ENCODE results near the gene BCL2L2. TPM values are rescaled to one million over a fixed set of nuclear protein-coding genes. Genes with fewer than 3 reads are reported as not detected.

BCL2L2 gene
- total and polyA plus RNA-seq, 2 donors: 5.5 to 20.6 TPM

DNA sequence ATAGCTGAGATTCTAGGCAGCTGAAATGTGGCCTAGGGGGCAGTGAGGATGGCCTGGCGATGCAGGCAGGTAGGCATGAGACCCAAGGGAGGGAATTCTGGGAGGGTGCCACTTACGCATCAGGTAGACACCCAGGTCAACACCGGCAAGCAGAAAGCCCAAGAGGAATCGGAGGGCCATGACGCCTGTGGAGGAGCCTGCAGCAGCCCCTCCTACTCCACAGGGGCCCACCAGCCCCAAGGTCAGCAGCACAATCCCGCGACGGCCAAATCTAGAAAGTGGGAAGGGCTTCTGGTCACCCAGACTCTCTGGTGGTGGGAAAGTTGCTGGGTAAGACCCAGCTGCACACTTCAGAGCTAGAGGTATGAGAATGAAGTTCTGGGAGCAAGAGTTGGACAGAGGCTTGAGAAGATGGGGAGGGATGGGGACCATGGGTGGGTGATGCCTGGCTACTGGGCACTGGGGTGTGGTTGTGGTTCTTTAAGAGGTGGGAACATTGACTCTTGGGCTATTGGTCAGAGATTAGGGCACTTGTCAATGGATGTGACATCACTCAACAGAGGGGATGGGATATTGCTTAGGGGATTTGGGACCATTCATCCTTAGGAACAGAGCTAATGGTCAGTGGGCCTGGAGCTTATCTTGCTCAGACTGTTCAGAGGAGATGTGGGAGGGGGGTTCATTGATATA lies 42.7 kb downstream of the BCL2L2 start:
- H3K4me3 ChIP-seq (ENCODE audit: low read length in 2 of 2): no peak overlapping the region
- H3K27ac ChIP-seq (ENCODE audit: low read depth in 1 of 2, low read length in 1 of 2): no peak overlapping the region
- H3K9me3 ChIP-seq (ENCODE audit: control insufficient read depth in 2 of 2, insufficient read depth in 1 of 2, low read length in 1 of 2): peaks cover 0 to 1% of the 10 kb centered on the region in 2 donors
- H3K36me3 ChIP-seq (ENCODE audit: control insufficient read depth in 2 of 2, insufficient read depth in 2 of 2, low read length in 1 of 2): no peaks in the 10 kb centered on the region
- peaks cover 0 to 4% of the 10 kb centered on the region in 2 donors for H3K4me1 ChIP-seq (ENCODE audit: control insufficient read depth in 2 of 2, insufficient read depth in 2 of 2, low read length in 2 of 2)
- 95% methylated on average over 8 of the region's 8 CpGs for WGBS
- DNase-seq (ENCODE audit: low read depth in 6 of 9, low spot score in 9 of 9): no peak
- peaks cover 32 to 49% of the 10 kb centered on the region in 2 donors for H3K27me3 ChIP-seq (ENCODE audit: control insufficient read depth in 2 of 2, insufficient read depth in 1 of 2, low read length in 1 of 2)

DNA sequence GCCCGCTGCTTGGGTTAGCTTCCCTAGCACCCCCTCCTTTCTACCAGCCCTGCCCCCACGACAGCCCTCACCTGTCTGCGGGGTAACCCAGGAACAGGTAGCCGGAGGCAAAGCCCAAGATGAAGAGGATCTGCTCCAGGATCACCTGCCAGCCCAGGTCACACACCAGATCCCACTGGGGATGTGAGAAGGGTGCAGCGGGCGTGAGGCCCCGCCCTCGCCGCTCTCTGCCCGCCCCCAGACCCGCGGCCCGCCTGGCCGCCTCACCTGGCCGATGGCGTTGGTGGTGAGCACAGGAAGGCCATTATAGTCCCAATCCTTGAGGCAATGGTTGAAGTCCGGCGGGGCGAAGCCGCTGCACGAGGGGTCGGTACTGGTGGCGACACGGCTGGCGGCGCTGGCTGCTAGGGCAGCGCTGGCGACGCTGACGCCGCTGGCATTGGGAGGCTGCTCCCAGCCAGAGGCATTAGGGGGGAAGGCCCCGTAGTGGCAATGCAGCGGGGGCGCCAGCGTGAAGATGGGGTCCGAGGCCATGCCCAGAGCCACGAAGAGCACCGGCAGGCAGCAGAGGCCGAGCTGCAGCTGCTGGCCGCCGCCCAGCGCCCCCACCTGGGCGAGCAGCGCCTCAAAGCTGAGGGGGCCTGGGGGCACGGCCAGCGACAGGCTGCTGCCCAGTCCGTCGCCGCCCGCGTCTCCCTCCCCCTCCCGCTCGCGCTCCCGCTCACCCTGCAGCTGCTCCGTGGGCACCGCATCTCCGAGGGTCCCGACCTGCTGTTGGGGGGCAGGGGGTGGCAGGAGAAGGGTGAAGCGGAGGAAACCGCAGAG lies 45.3 kb downstream of the BCL2L2 start:
- H3K4me1 ChIP-seq (ENCODE audit: control insufficient read depth in 2 of 2, insufficient read depth in 2 of 2, low read length in 2 of 2): peaks cover 0 to 4% of the 10 kb centered on the region in 2 donors
- H3K4me3 ChIP-seq (ENCODE audit: low read length in 2 of 2): peak overlapping the region; percentile 29 to 51
- peaks cover 41 to 66% of the 10 kb centered on the region in 2 donors for H3K27me3 ChIP-seq (ENCODE audit: control insufficient read depth in 2 of 2, insufficient read depth in 1 of 2, low read length in 1 of 2)
- WGBS: 18% methylated on average over 61 of the region's 61 CpGs
- H3K9me3 ChIP-seq (ENCODE audit: control insufficient read depth in 2 of 2, insufficient read depth in 1 of 2, low read length in 1 of 2): peaks cover 0 to 1% of the 10 kb centered on the region in 2 donors
- no peak for DNase-seq (ENCODE audit: low read depth in 6 of 9, low spot score in 9 of 9)
- no peak overlapping the region for H3K27ac ChIP-seq (ENCODE audit: low read depth in 1 of 2, low read length in 1 of 2)
- no peaks in the 10 kb centered on the region for H3K36me3 ChIP-seq (ENCODE audit: control insufficient read depth in 2 of 2, insufficient read depth in 2 of 2, low read length in 1 of 2)

DNA sequence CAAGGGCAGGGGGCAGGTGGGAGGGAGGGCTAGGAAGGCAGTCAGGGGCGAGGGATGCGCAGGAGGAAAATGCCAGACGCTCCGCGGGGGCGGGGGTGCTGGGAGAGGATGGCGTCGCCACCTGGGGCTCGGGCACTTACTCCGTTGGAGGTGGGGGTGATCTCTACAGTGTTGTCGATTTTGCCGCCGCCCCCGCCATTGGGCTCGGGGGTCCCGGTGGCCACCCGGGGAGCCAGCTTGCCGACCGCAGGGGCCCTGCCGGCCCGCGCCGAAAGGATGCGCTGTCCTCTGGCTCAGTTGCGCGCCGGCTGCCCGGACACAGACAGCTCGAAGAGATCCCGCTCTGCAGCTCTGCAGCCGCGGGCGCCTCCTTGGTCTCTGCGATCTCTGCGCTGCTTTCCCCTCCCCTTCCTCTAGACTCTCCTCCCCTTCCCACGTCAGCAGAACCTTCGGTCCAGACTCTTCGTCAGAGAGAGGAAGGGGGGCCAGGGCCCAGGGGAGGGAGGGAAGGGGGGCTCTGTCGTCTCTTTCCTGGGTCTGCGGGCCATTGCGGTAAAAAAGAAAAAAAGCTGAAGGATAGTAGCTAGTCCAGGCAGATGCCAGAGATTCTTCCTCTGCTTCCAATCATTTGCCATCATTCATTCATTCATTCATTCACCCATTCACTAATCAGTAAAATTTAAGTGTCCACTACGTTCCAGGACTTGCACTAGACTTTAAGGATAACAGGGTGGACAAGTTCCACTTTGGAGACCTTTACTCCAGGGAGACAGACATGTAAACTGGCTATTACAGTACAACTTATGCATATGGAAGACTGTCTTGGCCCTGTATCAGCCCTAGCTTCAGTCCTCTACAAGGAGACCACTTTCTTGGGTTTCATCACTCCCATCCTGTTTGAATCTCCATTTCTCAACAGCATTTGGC lies 46.1 kb downstream of the BCL2L2 start, which contains the start of gene SLC22A17:
Gene SLC22A17, minus strand, starts transcription at position 382 of the 927 bp plus-strand sequence.
- H3K27ac ChIP-seq (ENCODE audit: low read depth in 1 of 2, low read length in 1 of 2): no peak within 1 kb of the TSS
- H3K4me3 ChIP-seq (ENCODE audit: low read length in 2 of 2): peak within 1 kb of the TSS; percentile 29 to 51
- H3K4me1 ChIP-seq (ENCODE audit: control insufficient read depth in 2 of 2, insufficient read depth in 2 of 2, low read length in 2 of 2): peaks cover 0 to 4% of the 10 kb centered on the region in 2 donors
- H3K27me3 ChIP-seq (ENCODE audit: control insufficient read depth in 2 of 2, insufficient read depth in 1 of 2, low read length in 1 of 2): peaks cover 41 to 72% of the 10 kb centered on the region in 2 donors
- peak in 6 of 9 donors; percentile 9 to 48 (median 14) for DNase-seq (ENCODE audit: low read depth in 6 of 9, low spot score in 9 of 9)
- no peaks in the 10 kb centered on the region for H3K36me3 ChIP-seq (ENCODE audit: control insufficient read depth in 2 of 2, insufficient read depth in 2 of 2, low read length in 1 of 2)
- peaks cover 0 to 1% of the 10 kb centered on the region in 2 donors for H3K9me3 ChIP-seq (ENCODE audit: control insufficient read depth in 2 of 2, insufficient read depth in 1 of 2, low read length in 1 of 2)
- 2% methylated on average over 42 of the region's 42 CpGs for WGBS

DNA sequence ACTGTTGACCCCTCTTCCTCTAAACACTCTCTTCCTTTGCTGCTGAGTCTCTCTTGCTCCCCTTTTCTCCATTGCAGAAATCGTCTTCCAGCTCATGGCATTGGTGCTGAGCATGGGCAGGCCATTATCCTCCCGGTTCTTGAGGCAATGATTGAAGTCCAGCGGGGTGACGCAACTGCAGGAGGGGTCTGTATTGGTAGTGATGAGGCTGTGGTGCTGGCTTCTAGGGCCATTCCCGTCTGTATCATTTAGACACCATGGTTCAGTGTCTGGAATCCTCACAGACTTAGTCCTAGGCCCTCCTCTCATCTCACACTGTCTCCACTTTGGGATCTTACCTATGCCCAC lies 46.8 kb downstream of the BCL2L2 start:
- Histone ChIP-seq H3K9me3 (ENCODE audit: control insufficient read depth in 2 of 2, insufficient read depth in 1 of 2, low read length in 1 of 2) (peaks cover 0 to 1% of the 10 kb centered on the region in 2 donors), H3K27me3 (ENCODE audit: control insufficient read depth in 2 of 2, insufficient read depth in 1 of 2, low read length in 1 of 2) (peaks cover 41 to 72% of the 10 kb centered on the region in 2 donors), H3K36me3 (ENCODE audit: control insufficient read depth in 2 of 2, insufficient read depth in 2 of 2, low read length in 1 of 2) (no peaks in the 10 kb centered on the region), H3K27ac (ENCODE audit: low read depth in 1 of 2, low read length in 1 of 2) (no peak overlapping the region), H3K4me3 (ENCODE audit: low read length in 2 of 2) (no peak overlapping the region), H3K4me1 (ENCODE audit: control insufficient read depth in 2 of 2, insufficient read depth in 2 of 2, low read length in 2 of 2) (peaks cover 0 to 4% of the 10 kb centered on the region in 2 donors)
- no peak for DNase-seq (ENCODE audit: low read depth in 6 of 9, low spot score in 9 of 9)
- 87% methylated on average over 5 of the region's 5 CpGs for WGBS

DNA sequence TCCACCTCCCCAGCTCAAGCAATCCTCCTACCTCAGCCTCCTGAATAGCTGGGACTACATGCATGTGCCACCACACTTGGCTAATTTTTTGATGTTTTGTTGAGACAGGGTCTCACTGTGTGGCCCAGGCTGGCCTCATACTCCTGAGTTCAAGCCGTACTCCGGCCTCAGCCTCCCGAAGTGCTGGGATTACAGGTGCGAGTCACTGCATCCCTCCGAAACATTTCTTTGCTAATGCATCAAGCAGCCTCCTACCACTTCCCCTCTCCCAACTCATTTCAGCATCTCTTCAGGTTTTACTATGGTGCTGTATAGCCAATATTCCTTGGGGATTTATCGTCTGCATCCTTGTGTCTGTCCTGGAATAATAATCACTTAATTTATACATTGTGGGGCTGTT lies 48.4 kb downstream of the BCL2L2 start:
- no peak for DNase-seq (ENCODE audit: low read depth in 6 of 9, low spot score in 9 of 9)
- Histone ChIP-seq H3K4me1 (ENCODE audit: control insufficient read depth in 2 of 2, insufficient read depth in 2 of 2, low read length in 2 of 2) (peaks cover 0 to 4% of the 10 kb centered on the region in 2 donors), H3K36me3 (ENCODE audit: control insufficient read depth in 2 of 2, insufficient read depth in 2 of 2, low read length in 1 of 2) (no peaks in the 10 kb centered on the region), H3K27ac (ENCODE audit: low read depth in 1 of 2, low read length in 1 of 2) (no peak overlapping the region), H3K27me3 (ENCODE audit: control insufficient read depth in 2 of 2, insufficient read depth in 1 of 2, low read length in 1 of 2) (peaks cover 41 to 75% of the 10 kb centered on the region in 2 donors), H3K9me3 (ENCODE audit: control insufficient read depth in 2 of 2, insufficient read depth in 1 of 2, low read length in 1 of 2) (peaks cover 0 to 1% of the 10 kb centered on the region in 2 donors), H3K4me3 (ENCODE audit: low read length in 2 of 2) (no peak overlapping the region)
- 87% methylated on average over 6 of the region's 6 CpGs for WGBS

DNA sequence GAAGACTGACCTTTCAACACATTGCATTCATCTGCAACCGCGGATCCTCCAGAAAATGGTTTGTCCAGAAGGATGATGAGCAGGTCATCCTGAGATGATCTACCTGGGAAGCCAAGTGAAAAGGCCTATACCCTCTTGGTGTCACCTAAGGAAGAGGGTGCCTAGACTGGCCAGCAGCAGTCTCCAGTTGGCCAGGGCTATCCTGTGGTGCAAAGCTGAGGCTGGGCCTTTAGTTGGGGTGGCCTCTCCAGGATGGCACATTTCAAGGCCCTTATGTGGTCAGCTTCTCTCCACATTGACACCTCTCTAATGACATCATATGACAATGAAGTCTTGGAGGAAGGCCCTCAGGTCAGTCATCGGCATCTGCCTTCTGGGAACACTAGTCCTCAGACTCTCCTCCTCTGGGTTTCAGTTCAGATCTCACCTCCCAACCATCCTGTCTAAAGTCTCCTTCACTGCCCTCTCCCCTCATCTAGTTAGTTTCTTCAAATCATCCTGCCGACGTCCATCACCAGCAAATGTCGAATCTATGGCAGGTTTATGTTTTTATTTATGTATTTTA lies 49.3 kb downstream of the BCL2L2 start:
- Histone ChIP-seq H3K36me3 (ENCODE audit: control insufficient read depth in 2 of 2, insufficient read depth in 2 of 2, low read length in 1 of 2) (no peaks in the 10 kb centered on the region), H3K27ac (ENCODE audit: low read depth in 1 of 2, low read length in 1 of 2) (no peak overlapping the region), H3K4me3 (ENCODE audit: low read length in 2 of 2) (no peak overlapping the region), H3K9me3 (ENCODE audit: control insufficient read depth in 2 of 2, insufficient read depth in 1 of 2, low read length in 1 of 2) (peaks cover 0 to 1% of the 10 kb centered on the region in 2 donors), H3K4me1 (ENCODE audit: control insufficient read depth in 2 of 2, insufficient read depth in 2 of 2, low read length in 2 of 2) (peaks cover 0 to 4% of the 10 kb centered on the region in 2 donors), H3K27me3 (ENCODE audit: control insufficient read depth in 2 of 2, insufficient read depth in 1 of 2, low read length in 1 of 2) (peaks cover 38 to 71% of the 10 kb centered on the region in 2 donors)
- no peak for DNase-seq (ENCODE audit: low read depth in 6 of 9, low spot score in 9 of 9)
- 94% methylated on average over 6 of the region's 6 CpGs for WGBS

DNA sequence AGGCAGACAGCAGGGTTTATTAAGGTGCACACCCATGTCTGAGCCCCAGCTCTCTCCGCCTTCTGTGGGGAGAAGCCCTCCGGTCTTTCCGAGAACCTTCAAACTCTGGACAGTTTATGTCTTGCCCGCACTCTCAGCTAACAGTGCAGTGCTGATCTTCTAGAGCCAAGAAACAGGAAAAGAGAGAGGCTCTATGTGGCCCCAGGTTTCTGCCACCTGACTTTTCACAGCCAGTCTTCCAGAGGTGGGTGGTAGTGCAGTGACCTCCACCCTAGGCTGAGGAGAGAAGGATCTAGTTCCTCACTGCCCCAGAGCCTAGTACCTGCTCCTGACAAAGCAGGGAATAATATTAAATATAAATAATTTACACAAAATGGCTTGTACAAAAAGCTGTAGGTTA lies 50.0 kb downstream of the BCL2L2 start:
- H3K9me3 ChIP-seq (ENCODE audit: control insufficient read depth in 2 of 2, insufficient read depth in 1 of 2, low read length in 1 of 2): peaks cover 0 to 1% of the 10 kb centered on the region in 2 donors
- no peak overlapping the region for H3K4me3 ChIP-seq (ENCODE audit: low read length in 2 of 2)
- H3K36me3 ChIP-seq (ENCODE audit: control insufficient read depth in 2 of 2, insufficient read depth in 2 of 2, low read length in 1 of 2): no peaks in the 10 kb centered on the region
- H3K27me3 ChIP-seq (ENCODE audit: control insufficient read depth in 2 of 2, insufficient read depth in 1 of 2, low read length in 1 of 2): peaks cover 30 to 66% of the 10 kb centered on the region in 2 donors
- WGBS: 95% methylated on average over 4 of the region's 4 CpGs
- DNase-seq (ENCODE audit: low read depth in 6 of 9, low spot score in 9 of 9): no peak
- peaks cover 0 to 3% of the 10 kb centered on the region in 2 donors for H3K4me1 ChIP-seq (ENCODE audit: control insufficient read depth in 2 of 2, insufficient read depth in 2 of 2, low read length in 2 of 2)
- H3K27ac ChIP-seq (ENCODE audit: low read depth in 1 of 2, low read length in 1 of 2): no peak overlapping the region

DNA sequence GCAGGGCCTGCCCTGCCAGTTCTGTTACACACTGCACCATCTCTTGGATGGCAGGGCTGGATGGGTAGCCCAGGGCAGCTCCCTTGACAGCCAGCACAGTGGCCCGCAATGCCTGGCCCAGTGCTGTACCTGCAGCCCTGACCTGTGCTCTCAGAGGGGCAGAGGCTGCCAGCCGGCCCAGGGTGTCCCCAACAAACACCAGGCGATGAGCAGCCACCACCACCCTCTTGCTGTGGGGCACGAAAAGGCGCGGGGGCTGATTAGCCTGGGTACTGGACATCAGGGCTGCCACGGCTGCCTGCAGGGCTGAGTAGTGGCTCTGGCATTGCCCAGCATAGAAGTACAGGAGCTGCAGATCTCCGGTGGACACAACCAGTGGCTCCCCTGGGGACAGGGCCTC lies 50.6 kb downstream of the BCL2L2 start:
- no peaks in the 10 kb centered on the region for H3K4me1 ChIP-seq (ENCODE audit: control insufficient read depth in 2 of 2, insufficient read depth in 2 of 2, low read length in 2 of 2)
- WGBS: 96% methylated on average over 8 of the region's 8 CpGs
- DNase-seq (ENCODE audit: low read depth in 6 of 9, low spot score in 9 of 9): no peak
- H3K36me3 ChIP-seq (ENCODE audit: control insufficient read depth in 2 of 2, insufficient read depth in 2 of 2, low read length in 1 of 2): no peaks in the 10 kb centered on the region
- H3K27me3 ChIP-seq (ENCODE audit: control insufficient read depth in 2 of 2, insufficient read depth in 1 of 2, low read length in 1 of 2): peaks cover 25 to 65% of the 10 kb centered on the region in 2 donors
- H3K27ac ChIP-seq (ENCODE audit: low read depth in 1 of 2, low read length in 1 of 2): no peak overlapping the region
- no peak overlapping the region for H3K4me3 ChIP-seq (ENCODE audit: low read length in 2 of 2)
- H3K9me3 ChIP-seq (ENCODE audit: control insufficient read depth in 2 of 2, insufficient read depth in 1 of 2, low read length in 1 of 2): no peaks in the 10 kb centered on the region

Data from thymus (tissue), 11 donors.